Activated naive CD8-positive, alpha-beta T cell treated with anti-CD3 and anti-CD28 coated beads, Interleukin-2, amount 50 U/mL, for 16 hours (primary cell): ENCODE data around the gene TECPR1.

Experiments used
- DNase-seq: peaks from one replicate; pipeline ENCODE4 v3.0.0-alpha.2; 2020; ENCODE audit warnings: low read depth, low spot score

TECPR1 gene

DNA sequence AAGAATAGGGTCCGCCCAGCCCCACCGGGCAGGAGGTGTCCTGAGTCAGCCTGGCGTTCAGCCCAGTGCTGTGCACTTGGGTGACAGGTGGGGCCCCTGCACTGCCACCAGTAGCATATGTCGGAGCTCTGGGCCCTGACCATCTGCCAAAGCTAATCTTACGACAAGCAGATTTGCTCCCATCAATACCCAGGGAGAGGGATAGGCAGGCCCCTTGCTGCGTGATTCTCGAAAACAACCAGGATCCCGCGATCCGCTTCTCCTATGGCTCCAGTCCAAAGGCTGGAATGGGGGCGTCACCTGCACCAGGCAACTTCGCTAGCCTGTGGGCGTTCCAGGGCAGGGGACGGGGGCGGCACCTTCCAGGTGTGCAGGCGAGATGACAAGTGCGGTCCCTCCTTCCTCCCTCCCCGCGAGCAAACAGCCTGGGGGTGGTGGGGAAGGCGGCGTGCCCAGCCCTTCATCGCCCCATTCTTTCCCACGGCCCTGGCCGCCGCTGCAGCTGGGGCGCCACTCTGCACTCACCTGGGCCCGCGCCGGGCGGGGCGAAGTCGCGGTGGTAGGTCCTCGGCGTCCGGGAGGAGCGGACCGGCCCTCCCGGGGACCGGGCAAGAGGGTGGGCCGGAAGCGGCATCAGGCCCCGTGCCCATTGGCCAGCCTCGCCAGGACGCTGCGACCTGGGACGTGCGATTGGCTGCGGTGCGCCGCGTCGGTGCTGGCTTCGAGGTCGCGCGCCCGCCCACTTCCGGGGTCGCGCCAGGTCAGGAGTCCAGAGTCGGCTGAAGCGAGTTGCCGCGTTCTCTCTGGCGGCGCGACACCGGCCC is at the start of gene TECPR1:
TSS of gene TECPR1 (minus strand) at position 632 of the 824 bp plus-strand sequence. CDS start 6,086 bp downstream, outside the sequence.
- peak; percentile 64 for DNase-seq

DNA sequence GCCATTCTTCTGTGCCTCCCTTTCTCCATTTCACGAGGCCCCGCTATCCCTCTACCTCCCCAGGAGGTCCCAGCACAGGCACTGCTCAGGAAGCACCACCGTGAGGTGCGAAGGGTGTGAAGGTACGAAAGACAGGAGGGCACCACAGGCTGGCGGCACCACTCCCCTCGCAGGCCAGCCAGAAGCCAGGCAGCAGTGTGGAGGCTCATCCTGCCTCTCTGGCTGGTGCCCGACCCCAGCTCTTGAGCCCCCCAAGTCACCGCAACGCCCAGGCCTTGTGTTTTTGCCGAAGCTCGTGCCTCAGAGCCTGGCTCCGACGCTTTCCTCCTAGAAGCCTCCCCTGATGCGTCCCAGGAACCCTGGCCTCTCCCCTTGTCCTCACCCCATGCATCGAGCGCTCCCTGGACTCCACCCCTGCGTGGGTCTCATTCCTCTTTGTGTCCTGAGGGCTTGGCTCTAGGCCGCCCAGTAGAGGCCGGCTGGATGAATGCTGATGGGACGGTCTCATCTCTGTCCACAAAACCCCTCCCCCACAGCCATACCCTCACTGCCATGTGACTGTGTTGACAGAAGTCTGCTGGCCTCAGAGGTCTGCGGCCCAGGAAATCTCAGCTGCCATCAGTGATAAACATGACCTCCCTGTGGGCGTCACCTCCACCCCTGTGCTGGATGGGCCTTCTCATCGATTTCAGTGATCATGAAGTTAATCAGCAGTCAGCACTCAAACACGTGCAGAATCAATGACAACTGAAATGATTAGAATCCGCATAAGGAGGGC is 48.8 kb upstream of the TECPR1 start:
- DNase-seq = no peak

- no peak for DNase-seq
These were observed 45.7 kb upstream of the TECPR1 start for GRCh38 chr7:98297626-98298286.

- DNase-seq = no peak
These were observed 44.8 kb upstream of the TECPR1 start for GRCh38 chr7:98296833-98297232.

- no peak for DNase-seq
These were observed 43.6 kb upstream of the TECPR1 start for GRCh38 chr7:98295467-98296192.

GRCh38 chr7:98294798-98295382 is 42.9 kb upstream of the TECPR1 start:
- no peak for DNase-seq

DNA sequence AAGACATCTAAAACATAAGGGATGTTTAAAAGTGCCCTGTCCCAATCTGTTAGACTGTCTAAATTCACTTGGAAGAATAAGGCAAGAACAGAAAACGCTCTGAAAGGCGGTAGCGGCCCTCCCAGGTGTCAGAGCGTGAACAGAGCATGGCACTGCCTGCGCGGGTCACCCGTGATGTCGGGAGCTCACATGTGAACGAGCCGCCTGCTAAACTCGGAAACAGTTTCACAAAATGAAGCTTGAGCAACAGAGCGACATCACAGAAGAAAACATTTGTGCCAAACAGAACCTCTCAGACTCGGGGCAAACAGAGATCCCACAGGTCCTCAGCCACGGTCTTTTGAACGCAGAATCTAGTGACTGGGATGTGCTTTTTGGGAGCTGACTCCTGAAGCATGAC is 42.3 kb upstream of the TECPR1 start:
- DNase-seq = no peak

DNA sequence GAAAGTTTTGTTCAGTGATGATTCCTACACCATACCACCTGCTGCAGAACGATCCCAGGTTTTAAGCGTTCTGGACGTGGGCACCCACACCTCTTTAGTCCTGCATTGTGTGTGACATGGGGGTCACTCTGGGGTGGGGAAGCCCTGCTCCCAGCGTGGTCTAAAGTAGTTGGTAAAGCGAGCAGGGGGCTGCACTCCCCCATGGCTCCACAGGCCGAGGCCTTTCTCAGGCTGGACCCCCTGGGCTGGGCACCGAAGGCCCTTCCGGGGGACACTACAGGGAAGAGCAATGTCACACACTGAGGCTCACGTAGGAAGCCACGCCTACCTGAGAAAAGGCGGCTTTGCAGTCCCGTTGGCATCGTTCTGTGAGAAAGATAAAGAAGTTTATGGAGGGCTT is 41.7 kb upstream of the TECPR1 start:
- DNase-seq = no peak

DNA sequence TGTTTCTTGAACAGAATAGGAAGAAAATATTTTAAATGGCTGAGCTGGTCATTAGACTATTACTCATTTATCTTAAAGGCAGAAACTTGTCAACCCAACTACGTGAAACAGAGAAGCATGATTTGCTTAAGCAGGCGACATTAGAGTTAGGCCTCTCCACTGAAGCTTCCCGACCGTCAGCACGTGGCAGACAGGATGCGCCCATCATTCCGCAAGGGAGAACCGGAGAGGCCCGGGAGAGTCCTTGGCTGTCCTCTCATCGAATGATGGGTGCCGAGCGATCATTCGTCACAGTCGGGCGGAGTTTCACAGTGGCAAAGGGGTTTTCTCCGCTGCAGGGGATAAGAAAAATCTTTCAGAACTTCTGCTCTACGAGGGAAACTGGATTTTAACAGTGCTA is 41.2 kb upstream of the TECPR1 start:
- no peak for DNase-seq

- no peak for DNase-seq
These were observed 39.7 kb upstream of the TECPR1 start for GRCh38 chr7:98291717-98292116.

- DNase-seq = no peak
These were observed 37.4 kb upstream of the TECPR1 start for GRCh38 chr7:98289333-98289875.

GRCh38 chr7:98288064-98288823 is 36.2 kb upstream of the TECPR1 start:
- DNase-seq = no peak

GRCh38 chr7:98287486-98287959 is 35.5 kb upstream of the TECPR1 start:
- DNase-seq = no peak

GRCh38 chr7:98286701-98287485 is 34.9 kb upstream of the TECPR1 start:
- DNase-seq = no peak

- DNase-seq = no peak
These were observed 34.1 kb upstream of the TECPR1 start for GRCh38 chr7:98286093-98286539.

DNA sequence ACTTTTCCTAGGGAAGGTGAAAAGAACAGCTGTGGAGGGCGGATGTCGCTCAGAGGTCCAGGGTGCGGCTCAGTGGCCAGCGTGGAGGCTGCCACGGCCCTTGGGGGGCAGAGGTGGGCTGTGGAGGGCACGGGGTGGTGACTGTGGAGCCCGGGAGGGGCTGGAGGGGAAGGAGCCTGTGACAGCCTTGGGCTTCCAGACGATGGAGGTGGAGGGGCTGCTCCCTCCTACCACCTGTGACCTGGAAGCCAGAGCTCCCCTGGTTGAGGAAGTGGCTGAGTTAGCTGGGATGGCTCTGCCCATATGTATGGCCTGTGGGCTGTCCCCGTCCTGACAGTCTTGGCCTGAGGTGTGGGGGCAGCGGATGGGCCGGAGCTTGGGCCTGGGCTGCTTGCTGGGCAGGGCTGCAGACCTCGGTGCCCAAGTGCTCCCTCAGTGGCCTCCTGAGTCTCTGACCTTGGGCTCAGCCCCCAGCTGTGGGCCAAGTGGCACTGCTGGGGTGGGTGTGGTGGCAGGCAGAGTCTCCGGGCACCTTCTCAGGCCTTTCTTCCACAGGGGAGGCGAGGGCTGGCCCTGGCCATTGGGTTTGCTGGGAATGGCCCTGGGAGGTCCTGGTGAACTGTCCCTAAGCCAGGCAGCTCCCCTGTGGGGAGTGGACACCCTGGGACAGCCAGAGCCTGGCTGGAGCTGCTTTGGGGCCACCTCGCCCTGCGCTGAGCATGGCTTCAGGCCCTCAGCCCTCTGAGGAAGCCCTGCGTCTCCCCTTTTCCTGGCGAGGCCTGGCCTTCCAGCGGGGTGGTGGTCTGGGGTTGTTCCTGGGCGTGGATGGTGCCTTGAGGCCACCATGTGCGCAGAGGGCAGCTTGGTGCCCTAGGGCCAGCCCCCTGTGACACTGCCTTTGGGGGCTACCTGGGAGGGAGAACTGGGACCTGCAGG is 33.4 kb upstream of the TECPR1 start:
- DNase-seq = no peak

DNA sequence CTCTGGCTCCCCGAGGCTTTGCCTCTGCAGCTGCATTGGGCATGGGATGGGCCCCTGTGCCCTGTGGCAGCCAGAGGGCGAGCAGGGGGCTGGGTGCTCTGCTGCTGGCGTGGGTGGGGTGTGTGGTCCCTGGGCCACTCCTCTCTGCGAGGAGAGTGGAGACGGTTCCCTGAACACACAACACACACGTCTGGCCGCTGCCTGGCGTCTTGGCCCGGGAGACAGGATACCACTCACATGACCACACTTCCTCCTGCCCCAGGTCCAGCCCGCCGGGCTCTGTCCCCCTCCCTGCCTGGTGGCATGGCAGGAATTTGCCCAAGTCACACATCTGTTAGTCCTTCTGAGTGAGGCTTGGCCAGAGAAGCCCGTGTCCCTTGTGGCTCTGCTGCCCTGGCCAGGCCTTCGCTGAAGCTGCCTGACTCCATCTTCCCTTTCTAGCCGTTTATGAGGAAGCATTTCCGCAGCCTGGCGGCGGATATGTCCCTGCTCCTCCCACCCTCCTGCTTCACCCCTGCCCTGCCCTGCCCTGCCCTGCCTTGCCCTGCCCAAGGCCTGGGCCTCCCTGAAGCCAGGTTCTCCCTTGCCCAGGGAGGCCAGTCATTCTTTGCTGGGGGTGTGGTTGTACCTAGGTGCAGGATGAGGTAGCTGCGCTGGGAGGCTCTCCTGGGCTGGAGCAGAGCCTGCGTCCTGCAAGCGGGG is 32.5 kb upstream of the TECPR1 start:
- DNase-seq = no peak

DNA sequence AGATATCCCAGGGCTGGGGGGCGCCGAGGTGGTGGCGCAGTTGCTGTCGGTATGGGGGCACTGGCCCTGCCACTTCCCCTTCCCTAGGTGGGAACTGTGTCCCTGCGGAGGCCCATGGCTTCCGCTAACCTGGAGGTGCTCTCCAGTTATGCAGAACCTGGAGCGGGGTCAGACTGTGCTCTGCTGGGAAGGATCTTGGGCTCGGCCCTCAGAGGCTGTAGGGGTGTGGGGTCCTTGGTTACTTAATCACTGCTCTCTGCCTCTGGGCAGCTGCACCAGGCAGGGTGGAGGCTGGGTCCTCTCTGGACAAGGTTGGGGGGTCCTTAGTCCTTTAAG is 31.8 kb upstream of the TECPR1 start:
- DNase-seq = no peak
